ENCODE results near the gene GFAP.

The GFAP gene

GRCh38 chr17:44859701-44860100, 55.6 kb downstream of the GFAP start:
- in situ Hi-C loops (cut with MboI; ENCODE audit: low pct_unique_long_range_greater_than_20kb, low sequenced_read_pairs, unreplicated experiment) = loop anchor here (10.0 to 25.0 kb wide), 2 partner anchors 85 to 322 kb away; no protein-coding TSS in a partner anchor
- DNase-seq (ENCODE audit: low spot score) = no peak
- TF ChIP-seq CTCF (IDR thresholded peaks at IDR 0.05; ENCODE audit: extremely low read depth, insufficient read depth, missing control alignments) = no peak

- DNase-seq (ENCODE audit: low spot score) = no peak
- no peak for TF ChIP-seq CTCF (IDR thresholded peaks at IDR 0.05; ENCODE audit: extremely low read depth, insufficient read depth, missing control alignments)
- in situ Hi-C loops (cut with MboI; ENCODE audit: low pct_unique_long_range_greater_than_20kb, low sequenced_read_pairs, unreplicated experiment) = loop anchor here (25.0 kb wide), 1 partner anchor 317 kb away; no protein-coding TSS in a partner anchor
Measured at GRCh38 chr17:44854192-44854591, 61.1 kb downstream of the GFAP start.
